HS-5 (cell line): ENCODE results near the gene SSTR4.

Experiments used
- DNase-seq: peaks from one replicate; pipeline ENCODE4 v3.0.0-alpha.2; 2012; ENCODE audit warnings: low read depth

The SSTR4 gene

GRCh38 chr20:23087587-23088251 is 52.6 kb downstream of the SSTR4 start:
- DNase-seq: no peak
